Stimulated activated CD8-positive, alpha-beta memory T cell treated with anti-CD3 and anti-CD28 coated beads, Interleukin-12 subunit alpha, Interleukin-12 subunit beta, amount 100 ng/mL, for 1 hour (primary cell): ENCODE results near the gene CCL4L2.
"Not testable (repeated sequence)": the region's sequence is repeated elsewhere in the genome, so short reads cannot be mapped to it uniquely, and the experiment has no call there.

Experiments
- DNase-seq: peaks from one replicate; pipeline ENCODE4 v3.0.0-alpha.2; 2020; ENCODE audit warnings: low read depth

Gene CCL4L2

DNA sequence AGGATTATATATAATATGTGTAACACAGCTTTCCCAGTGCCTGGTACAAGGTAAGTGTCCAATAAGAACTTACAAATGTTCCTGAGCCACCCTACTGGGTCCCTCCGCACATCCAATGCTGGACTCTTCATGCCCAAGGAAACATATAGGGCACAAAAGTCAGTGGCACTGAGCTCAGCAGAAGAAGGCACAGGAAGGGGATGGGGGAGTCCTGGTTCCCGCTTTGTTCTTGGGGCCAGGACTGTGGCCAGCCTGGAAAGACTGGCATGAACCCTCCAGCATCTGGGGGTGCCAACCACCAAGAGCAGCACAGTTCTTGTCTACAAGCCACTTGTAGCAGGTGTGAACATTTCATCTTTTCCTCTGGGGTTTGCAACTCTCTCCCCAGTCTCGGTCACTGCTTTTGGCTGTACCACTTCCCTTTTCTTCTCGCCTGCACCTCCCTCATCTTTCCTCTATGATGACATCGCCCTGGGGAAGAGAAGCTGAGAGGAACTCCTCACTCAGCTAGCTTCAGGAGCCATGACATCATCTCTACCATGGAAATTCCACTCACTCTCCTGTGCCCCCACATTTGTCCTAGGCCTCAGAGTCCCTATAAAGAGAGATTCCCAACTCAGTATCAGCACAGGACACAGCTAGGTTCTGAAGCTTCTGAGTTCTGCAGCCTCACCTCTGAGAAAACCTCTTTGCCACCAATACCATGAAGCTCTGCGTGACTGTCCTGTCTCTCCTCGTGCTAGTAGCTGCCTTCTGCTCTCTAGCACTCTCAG, at the start of gene CCL4L2:
TSS of gene CCL4L2 (plus strand) at position 625 of the 773 bp plus-strand sequence.
- not testable (repeated sequence) for DNase-seq

- not testable (repeated sequence) for DNase-seq
These were observed 42.0 kb upstream of the CCL4L2 start for GRCh38 chr17:36168836-36169235.

- DNase-seq: not testable (repeated sequence)
These were observed 34.3 kb upstream of the CCL4L2 start, which contains the start of gene TBC1D3B for GRCh38 chr17:36176536-36176935. Gene TBC1D3B, minus strand, starts transcription at chr17:36176636. Its CDS starts 1,586 bp downstream, at chr17:36175050.

GRCh38 chr17:36181446-36182175, 29.3 kb upstream of the CCL4L2 start:
- not testable (repeated sequence) for DNase-seq

GRCh38 chr17:36182176-36183000, 28.5 kb upstream of the CCL4L2 start:
- no peak for DNase-seq

DNA sequence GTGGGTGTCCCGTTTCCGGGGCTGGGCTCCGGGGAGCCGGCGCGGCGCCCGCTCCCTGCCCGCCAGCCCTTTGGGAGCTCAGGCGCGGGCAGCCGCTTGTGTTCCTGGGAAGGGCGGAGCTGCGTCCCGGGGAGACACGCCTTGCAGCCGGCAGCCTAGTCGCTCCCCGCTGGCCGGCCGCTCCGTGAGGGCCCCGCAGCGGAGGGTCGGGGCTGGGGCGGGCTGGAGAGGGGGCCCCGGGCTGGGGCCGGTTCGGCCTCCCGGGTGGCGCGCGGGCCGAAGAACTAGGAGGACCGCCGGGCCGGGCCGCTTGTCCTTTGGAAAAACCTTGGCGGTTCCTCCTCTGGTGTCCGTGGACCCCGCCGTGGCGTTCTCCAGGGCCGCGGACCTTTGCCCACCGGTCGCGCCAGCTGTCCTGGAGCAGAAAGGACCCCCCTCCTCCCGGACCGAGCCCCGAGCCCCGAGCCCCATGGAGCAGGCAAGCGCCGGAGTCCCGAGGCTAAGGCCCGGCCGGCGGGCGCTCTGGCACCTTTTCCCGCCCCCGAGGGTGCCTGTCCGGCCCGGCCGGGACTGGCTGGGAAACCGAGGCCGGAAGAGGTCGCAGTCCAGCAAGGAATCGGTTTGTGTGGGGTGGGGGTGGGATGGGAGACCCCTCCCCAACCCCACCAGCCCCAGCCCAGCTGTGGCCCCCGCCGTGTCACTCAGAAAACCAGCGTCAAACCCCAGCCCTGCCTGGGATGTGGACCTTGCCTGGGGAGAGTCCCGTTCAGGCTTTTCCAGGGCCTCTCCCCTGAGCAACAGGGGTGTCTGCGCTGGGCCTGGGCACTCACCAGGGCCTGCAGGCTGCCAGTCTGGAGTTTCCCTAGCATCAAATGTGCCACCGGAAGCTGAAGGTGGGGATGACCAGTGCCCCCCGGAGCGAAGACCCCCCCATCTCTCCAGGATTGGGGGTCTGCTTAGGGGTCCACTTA, 27.6 kb upstream of the CCL4L2 start:
- DNase-seq: no peak

DNA sequence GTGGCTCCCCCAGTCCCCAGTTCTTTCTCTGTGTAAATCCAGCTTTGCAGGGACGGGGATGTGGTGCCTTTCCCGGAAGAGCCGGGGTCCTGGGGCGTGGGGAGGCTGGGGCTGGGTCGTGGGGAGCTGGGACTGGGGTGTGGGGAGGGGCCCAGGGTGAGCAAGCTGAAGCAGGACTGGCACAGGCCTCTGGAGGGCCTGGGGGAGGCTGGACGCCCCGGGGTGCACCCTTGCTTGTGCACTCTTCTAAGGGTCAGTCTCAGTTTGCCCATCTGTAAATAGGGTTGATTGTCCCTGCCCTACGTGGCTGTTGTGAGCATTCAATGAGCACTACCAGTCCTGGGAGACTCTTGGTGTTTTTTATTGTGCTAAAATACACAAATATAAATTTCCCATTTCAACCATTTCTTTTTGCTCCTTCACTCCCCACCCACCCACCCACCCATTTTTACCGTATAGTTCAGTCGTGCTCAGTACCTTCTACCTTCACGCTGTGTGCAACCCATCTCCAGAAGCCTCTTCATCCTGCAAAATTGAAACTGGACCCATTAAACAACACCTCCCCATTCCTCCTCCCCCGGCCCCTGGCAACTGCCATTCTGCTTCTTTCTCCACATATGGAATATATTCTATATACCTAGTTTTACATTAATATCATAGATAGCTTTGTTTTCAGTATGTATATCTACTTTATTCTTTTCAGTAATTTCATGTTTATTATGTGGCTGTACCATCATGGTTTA, 26.7 kb upstream of the CCL4L2 start:
- DNase-seq: no peak

- DNase-seq: no peak
These were observed 25.4 kb upstream of the CCL4L2 start for GRCh38 chr17:36185416-36185815.

GRCh38 chr17:36186810-36187763, 23.8 kb upstream of the CCL4L2 start:
- not testable (repeated sequence) for DNase-seq

DNA sequence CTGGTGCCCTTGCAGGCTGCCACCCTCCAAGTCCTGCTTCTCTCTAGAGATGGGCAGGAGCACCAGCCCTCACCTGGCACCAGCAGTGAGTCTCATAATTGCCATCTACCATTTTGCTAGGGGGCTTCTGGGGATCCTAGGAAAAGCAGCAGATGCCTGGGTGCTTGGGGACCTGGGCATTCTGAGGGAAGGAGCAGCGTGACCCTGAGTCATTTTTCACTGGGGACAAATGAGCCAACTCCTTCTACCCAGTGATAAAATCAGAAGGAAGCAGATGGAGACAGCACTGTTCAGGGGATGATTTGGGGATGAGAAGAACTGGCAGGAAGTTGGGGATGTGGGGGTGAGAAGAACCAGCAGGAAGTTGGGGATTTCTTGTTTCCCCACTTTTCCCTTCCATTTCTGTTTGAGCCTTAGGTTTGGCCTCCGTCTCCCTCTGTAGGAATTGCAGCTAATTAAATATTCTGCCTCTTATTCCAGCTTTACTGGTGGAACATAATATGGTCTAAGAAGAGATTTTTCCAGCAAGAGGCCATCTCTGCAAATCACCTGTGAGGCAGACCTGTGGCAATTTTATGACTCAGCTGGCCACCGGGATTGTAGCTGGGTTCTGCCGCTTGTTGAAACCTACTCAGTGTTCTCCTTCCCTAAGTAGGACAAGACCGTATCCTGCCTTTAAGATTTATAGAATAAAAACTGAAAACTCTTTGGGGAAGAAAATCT, 22.8 kb upstream of the CCL4L2 start:
- not testable (repeated sequence) for DNase-seq

- DNase-seq: peak; percentile 40
These were observed 22.0 kb upstream of the CCL4L2 start for GRCh38 chr17:36188891-36189306.

- not testable (repeated sequence) for DNase-seq
These were observed 20.9 kb upstream of the CCL4L2 start for GRCh38 chr17:36189993-36190392.

DNA sequence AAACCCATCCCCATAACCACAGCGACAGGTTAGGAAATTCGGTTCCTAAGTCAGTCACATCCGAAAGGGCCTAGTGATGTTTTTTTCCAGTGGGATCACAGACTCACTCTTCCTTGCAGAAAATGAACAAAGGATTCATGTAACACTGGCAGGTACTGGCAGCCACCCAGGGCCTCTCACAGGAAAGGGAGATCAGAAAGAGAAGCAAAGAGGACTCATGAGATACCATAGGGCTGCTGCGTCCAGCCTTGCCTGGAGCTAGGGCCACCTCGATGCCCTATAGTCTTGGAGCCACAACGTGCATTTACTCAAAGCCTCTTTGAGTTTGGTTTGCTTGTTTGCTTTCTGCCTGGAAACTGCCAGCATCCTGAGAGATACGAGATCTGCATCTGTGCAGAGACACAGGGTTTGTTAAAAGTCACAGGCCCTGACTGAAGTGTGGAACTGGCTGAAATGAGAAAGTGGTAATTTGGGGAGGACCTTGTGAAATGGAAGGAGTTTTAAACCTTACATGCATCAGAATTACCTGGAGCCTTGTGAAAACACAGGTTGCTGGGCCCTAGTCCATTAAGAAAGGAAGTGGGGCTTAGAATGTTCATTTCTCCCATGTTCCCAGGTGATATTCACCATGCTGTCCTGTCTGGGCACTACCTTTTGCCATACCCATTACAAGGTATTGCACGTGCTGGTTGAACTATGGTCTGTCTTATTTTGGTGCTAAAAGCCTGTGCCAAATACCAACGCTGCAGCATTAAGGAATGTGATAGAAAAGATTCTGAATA, 20.1 kb upstream of the CCL4L2 start:
- not testable (repeated sequence) for DNase-seq

DNA sequence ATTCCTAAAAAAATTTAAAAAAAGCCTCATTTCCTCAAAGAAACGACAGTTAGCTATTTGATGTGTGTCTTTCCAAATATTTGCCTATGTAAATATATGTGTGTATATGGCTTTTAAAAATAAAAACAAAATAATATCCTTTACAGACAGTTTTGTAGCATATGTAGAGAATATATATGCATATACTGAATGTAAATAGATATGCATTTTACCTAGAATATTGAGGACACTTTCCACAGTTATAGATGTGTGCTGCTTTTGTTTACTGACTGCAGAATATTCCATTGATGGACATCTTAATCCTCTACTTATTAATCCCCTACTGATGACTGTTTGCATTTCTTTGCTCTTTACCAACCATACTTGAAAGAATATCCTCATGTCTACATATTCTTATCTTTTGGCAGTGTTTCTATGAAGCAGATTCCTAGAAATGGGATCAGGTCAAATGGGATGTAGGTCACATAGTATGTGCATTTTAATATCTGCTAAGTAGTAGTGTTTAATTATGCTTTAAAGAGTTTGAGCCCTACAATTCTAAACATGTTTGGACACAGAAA, 17.6 kb upstream of the CCL4L2 start:
- DNase-seq: no peak

- not testable (repeated sequence) for DNase-seq
These were observed 16.6 kb upstream of the CCL4L2 start for GRCh38 chr17:36194147-36194831.

DNA sequence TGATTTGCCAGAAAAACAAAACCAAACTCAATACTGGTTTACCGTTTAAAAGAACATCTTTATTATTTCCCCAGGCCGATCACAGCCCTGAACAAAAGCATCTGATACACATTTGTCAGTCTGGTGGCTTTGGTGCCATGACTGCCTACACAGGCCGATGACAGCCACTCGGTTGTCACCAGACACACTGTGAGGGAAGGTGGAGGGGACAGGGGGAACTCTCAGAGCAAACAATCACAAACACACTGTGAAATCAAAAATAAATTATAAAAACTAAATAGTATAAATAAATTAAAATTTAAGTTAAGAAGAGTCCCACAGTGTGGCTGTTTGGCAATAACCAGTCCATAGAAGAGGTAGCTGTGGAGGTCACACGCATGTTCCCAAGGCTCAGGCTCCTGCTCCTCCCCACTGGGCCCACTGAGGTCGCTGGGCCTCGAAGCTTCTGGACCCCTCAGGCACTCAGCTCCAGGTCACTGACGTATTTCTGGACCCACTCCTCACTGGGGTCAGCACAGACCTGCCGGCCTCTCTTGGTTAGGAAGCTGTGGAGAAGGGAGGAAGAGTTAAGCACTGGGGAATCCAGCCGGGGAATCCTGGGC, 15.9 kb upstream of the CCL4L2 start:
- DNase-seq: not testable (repeated sequence)
